Measurements from ENCODE around the gene ALK. TPM values are rescaled to one million over a fixed set of nuclear protein-coding genes. Genes with fewer than 3 reads are reported as not detected.

The ALK gene
- total RNA-seq, 1 donor from 2014 or later: not detected

DNA sequence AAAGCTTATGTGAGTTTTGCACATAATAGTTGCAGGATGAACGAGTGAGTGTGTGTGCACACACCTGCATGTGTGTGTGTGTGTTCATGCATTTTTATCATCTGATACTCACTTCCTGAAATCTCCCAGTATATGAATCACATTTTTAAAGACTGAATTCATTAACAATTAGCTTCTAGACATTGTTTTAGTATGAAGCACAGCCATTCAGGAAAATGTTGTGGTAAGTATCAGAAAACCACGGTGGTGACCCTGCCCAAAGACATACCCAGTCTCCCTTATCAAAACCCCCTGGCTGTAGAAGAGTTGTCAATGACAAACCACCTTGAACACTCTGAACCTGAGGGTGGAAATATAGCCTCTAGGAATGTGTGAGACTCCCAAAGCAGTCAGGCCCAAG, 220.8 kb downstream of the ALK start:
- H3K4me3 Mint-ChIP-seq (ENCODE audit: low read depth): no peak overlapping the region
- TF ChIP-seq, protein P1, sequence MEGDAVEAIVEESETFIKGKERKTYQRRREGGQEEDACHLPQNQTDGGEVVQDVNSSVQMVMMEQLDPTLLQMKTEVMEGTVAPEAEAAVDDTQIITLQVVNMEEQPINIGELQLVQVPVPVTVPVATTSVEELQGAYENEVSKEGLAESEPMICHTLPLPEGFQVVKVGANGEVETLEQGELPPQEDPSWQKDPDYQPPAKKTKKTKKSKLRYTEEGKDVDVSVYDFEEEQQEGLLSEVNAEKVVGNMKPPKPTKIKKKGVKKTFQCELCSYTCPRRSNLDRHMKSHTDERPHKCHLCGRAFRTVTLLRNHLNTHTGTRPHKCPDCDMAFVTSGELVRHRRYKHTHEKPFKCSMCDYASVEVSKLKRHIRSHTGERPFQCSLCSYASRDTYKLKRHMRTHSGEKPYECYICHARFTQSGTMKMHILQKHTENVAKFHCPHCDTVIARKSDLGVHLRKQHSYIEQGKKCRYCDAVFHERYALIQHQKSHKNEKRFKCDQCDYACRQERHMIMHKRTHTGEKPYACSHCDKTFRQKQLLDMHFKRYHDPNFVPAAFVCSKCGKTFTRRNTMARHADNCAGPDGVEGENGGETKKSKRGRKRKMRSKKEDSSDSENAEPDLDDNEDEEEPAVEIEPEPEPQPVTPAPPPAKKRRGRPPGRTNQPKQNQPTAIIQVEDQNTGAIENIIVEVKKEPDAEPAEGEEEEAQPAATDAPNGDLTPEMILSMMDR (IDR thresholded peaks at IDR 0.05; ENCODE audit: unreplicated experiment): no peak
- no peaks in the 10 kb centered on the region for H3K27me3 Mint-ChIP-seq
- H3K4me1 Mint-ChIP-seq (ENCODE audit: low read depth): no peaks in the 10 kb centered on the region
- no peaks in the 10 kb centered on the region for H3K9me3 Mint-ChIP-seq (ENCODE audit: low read depth)
- no peak for DNase-seq (ENCODE audit: low spot score, unreplicated experiment)
- no peaks in the 10 kb centered on the region for H3K36me3 Mint-ChIP-seq (ENCODE audit: insufficient read depth)
- H3K27ac Mint-ChIP-seq: no peak overlapping the region

DNA sequence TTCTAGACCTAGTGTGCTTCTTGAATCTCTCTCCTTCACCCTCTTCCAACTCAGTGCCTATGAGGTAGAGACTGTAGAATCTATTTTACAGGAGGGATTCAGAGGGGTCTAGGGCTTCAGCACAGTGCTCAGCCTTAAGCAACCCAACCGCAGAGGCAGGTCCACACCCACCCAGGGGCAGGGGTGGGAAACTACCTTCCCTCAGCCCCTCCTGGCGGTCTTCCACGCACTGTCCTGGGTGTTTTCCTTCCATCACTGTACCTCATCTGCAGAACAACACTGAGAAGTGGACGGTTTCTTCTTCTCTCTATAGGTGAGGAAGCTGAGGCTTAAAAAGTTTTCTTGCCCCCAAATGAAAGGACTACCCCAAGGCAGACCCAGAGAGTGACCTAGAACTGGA, 222.3 kb downstream of the ALK start:
- TF ChIP-seq, protein P1 (IDR thresholded peaks at IDR 0.05; ENCODE audit: unreplicated experiment): no peak
- no peak overlapping the region for H3K27ac Mint-ChIP-seq
- H3K36me3 Mint-ChIP-seq (ENCODE audit: insufficient read depth): no peaks in the 10 kb centered on the region
- H3K9me3 Mint-ChIP-seq (ENCODE audit: low read depth): no peaks in the 10 kb centered on the region
- no peak overlapping the region for H3K4me3 Mint-ChIP-seq (ENCODE audit: low read depth)
- DNase-seq (ENCODE audit: low spot score, unreplicated experiment): no peak
- no peaks in the 10 kb centered on the region for H3K4me1 Mint-ChIP-seq (ENCODE audit: low read depth)
- no peaks in the 10 kb centered on the region for H3K27me3 Mint-ChIP-seq

DNA sequence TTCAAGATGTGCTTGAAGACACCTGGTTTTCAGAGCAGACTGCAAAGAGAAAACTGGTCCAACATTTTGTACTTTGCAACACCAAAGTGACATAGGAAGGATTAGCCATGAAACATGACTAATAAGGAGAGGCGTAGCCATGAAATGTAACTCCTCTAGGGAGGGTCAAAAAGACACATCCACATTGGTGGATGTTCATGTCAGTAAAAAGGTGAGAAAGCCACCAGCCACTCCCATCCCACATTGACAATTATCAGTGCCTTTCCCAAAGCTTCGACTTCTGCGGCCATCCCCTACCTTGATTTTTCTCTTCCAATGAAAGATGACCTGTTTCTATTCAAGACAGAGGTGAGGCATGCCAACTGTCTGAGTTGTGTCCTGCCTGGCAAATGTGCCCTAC, 223.2 kb downstream of the ALK start:
- Mint-ChIP-seq H3K9me3 (ENCODE audit: low read depth) (no peaks in the 10 kb centered on the region), H3K4me3 (ENCODE audit: low read depth) (no peak overlapping the region), H3K27ac (no peak overlapping the region), H3K27me3 (no peaks in the 10 kb centered on the region), H3K4me1 (ENCODE audit: low read depth) (no peaks in the 10 kb centered on the region), H3K36me3 (ENCODE audit: insufficient read depth) (no peaks in the 10 kb centered on the region)
- TF ChIP-seq, protein P1 (IDR thresholded peaks at IDR 0.05; ENCODE audit: unreplicated experiment): no peak
- no peak for DNase-seq (ENCODE audit: low spot score, unreplicated experiment)

DNA sequence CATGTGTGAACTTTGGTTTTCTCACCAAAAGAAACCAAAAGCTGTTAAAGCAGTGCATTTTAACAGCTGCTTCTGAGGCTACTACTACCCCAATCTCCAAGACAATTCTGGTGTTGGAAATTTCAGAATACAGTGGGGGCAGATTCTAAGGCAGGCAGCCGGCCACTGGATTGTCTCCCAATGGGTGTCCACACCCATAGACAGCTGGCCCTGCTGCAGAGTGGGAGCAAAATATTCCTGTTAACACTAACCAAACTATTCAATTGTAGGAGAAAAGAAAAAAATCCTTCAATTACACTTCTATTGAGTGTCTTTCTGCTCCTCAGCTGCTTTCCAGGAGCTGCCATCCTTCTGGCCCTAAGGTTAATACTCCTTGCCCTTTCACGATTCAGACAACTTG, 223.7 kb downstream of the ALK start:
- Mint-ChIP-seq H3K4me3 (ENCODE audit: low read depth) (no peak overlapping the region), H3K27ac (no peak overlapping the region)
- TF ChIP-seq, protein P1 (IDR thresholded peaks at IDR 0.05; ENCODE audit: unreplicated experiment): no peak

DNA sequence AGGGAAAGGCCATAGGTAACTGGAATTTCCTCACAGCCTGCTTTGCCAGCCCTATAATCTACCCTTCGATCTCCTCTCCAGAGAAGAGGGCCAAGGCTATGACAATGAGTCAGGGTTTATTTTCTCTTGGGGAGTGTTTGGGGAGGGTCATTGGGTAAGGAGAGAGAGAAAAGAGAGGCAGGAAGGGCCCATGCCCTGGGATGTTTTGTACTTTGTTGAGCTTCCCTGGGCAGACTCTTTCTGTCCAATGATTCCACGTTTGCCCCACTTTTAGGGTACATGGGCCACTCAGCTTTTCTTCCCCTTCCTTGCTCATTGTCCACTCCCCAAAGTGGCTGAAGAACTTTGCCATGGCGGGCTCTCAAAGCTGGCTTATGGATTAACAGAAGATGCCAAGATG, 224.2 kb downstream of the ALK start:
- H3K4me3 Mint-ChIP-seq (ENCODE audit: low read depth): no peak overlapping the region
- DNase-seq (ENCODE audit: low spot score, unreplicated experiment): no peak
- H3K27me3 Mint-ChIP-seq: no peaks in the 10 kb centered on the region
- H3K4me1 Mint-ChIP-seq (ENCODE audit: low read depth): no peaks in the 10 kb centered on the region
- no peak overlapping the region for H3K27ac Mint-ChIP-seq
- no peaks in the 10 kb centered on the region for H3K36me3 Mint-ChIP-seq (ENCODE audit: insufficient read depth)
- H3K9me3 Mint-ChIP-seq (ENCODE audit: low read depth): no peaks in the 10 kb centered on the region
- TF ChIP-seq, protein P1 (IDR thresholded peaks at IDR 0.05; ENCODE audit: unreplicated experiment): no peak

More for the DNA sequence above, 223.7 kb downstream of the ALK start:
- Mint-ChIP-seq H3K4me1 (ENCODE audit: low read depth) (no peaks in the 10 kb centered on the region), H3K9me3 (ENCODE audit: low read depth) (no peaks in the 10 kb centered on the region), H3K27me3 (no peaks in the 10 kb centered on the region), H3K36me3 (ENCODE audit: insufficient read depth) (no peaks in the 10 kb centered on the region)
- DNase-seq (ENCODE audit: low spot score, unreplicated experiment): no peak
